SU-DHL-6 (cell line): ENCODE measurements around the gene CRKL.

ENCODE experiments used
- H2AFZ ChIP-seq: fragments of 200-600 bp; sonication (generic); 2 replicates; pipeline ENCODE4 v1.6.1; 2014; ENCODE audit warnings: low read depth, mild to moderate bottlenecking, moderate library complexity, mixed read lengths, antibody characterized with exemption, low read length; ENCODE audit not compliant: severe bottlenecking
- H3F3A ChIP-seq: fragments of 200-600 bp; shearing (Covaris generic); 2 replicates; pipeline ENCODE4 v1.6.0; 2016; ENCODE audit warnings: antibody characterized with exemption, mild to moderate bottlenecking; ENCODE audit not compliant: insufficient read depth
- H3K27ac ChIP-seq: fragments of 200-600 bp; sonication (generic); 2 replicates; pipeline ENCODE4 v1.5.1; 2016; ENCODE audit warnings: low read depth, mild to moderate bottlenecking, low read length, moderate library complexity, mixed read lengths
- H3K27me3 ChIP-seq: fragments of 200-600 bp; sonication (generic), shearing (Covaris generic); 2 replicates; pipeline ENCODE4 v1.6.0; 2014; ENCODE audit warnings: mild to moderate bottlenecking, low read length
- H3K36me3 ChIP-seq: fragments of 200-600 bp; sonication (generic); 2 replicates; pipeline ENCODE4 v1.6.1; 2014; ENCODE audit warnings: mild to moderate bottlenecking, low read length, mixed read lengths
- H3K4me2 ChIP-seq: fragments of 300-600, 200-600 bp; shearing (Covaris generic), sonication (generic); 2 replicates; pipeline ENCODE4 v1.6.0; 2014; ENCODE audit warnings: low read length, low read depth, mild to moderate bottlenecking; ENCODE audit not compliant: poor library complexity, severe bottlenecking
- H3K4me3 ChIP-seq: fragments of 200-600 bp; sonication (generic); 2 replicates; pipeline ENCODE4 v1.5.1; 2014; ENCODE audit warnings: antibody characterized with exemption, low read length, mild to moderate bottlenecking, mixed read lengths; ENCODE audit not compliant: insufficient read depth, poor library complexity, severe bottlenecking
- H3K79me2 ChIP-seq: fragments of 200-600 bp; sonication (generic); 2 replicates; pipeline ENCODE4 v1.6.1; 2014; ENCODE audit warnings: mild to moderate bottlenecking, low read length, moderate library complexity; ENCODE audit not compliant: insufficient read depth
- H3K9ac ChIP-seq: fragments of 200-600 bp; sonication (generic); 2 replicates; pipeline ENCODE4 v1.7.0; 2014; ENCODE audit warnings: mild to moderate bottlenecking, low read length
- H3K9me2 ChIP-seq: fragments of 200-600 bp; sonication (generic); replicated peaks from 2 replicates; pipeline ENCODE4 v1.6.1; 2014; ENCODE audit warnings: low read length; ENCODE audit not compliant: insufficient read depth
- H3K9me3 ChIP-seq: fragments of 200-600 bp; sonication (generic); 2 replicates; pipeline ENCODE4 v1.6.1; 2014; ENCODE audit warnings: low read length, mixed read lengths; ENCODE audit not compliant: insufficient read depth
- H4K20me1 ChIP-seq: fragments of 200-600 bp; sonication (generic); 2 replicates; pipeline ENCODE4 v1.6.1; 2014; ENCODE audit warnings: low read depth, mild to moderate bottlenecking, antibody characterized with exemption, low read length, moderate library complexity, mixed read lengths
- EZH2phosphoT487 ChIP-seq: fragments of 200-600 bp; sonication (generic), shearing (Covaris generic); conservative IDR thresholded peaks from 2 replicates; pipeline ENCODE4 v1.6.1; 2018; ENCODE audit warnings: mild to moderate bottlenecking, antibody characterized with exemption, low read length, moderate library complexity, mixed read lengths
- TF ChIP-seq, protein P1 (sequence below): fragments of 200-600 bp; sonication (generic); IDR thresholded peaks from one replicate; pipeline ENCODE4 v1.5.1; 2017; ENCODE audit warnings: antibody characterized with exemption, mild to moderate bottlenecking, low read length, moderate library complexity; ENCODE audit not compliant: insufficient read depth, poor library complexity, severe bottlenecking

CRKL gene

DNA sequence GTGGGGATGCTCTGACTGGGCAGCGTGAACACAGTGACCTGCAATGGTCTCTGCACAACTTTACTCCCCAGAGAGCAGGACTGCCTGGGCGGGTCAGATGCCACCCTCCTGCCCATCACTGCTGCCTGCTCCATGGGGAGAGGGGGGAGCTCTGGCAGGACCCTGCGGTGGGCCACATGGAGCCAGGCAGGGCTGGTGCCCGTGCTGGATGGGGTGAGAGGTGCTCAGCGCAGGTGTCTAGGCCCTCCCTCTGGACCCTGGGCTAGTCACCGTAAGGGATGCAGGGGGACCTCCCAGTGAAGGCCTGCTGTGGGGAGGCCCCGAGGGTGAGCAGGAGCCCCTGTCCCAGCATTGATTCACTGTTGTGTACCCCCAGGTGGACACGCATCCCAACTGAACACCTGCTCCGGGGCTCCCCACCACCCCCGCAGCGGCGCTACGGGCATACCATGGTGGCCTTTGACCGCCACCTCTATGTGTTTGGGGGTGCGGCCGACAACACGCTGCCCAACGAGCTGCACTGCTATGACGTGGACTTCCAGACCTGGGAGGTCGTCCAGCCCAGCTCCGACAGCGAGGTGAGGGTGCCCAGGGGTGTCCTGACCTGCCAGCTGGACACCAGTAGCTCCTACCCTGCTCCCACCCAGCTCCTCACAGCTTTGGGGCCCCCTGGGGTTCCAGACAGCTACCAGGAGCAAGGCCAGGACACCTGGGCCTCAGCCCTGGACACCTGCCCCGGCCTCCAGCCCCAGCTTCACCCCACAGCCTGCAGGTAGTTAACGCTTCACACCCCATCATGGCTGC, 74.2 kb downstream of the CRKL start:
- no peaks in the 10 kb centered on the region for H3F3A ChIP-seq
- H3K9ac ChIP-seq, result no peak overlapping the region
- no peak overlapping the region for H2AFZ ChIP-seq
- H3K4me3 ChIP-seq, result no peak overlapping the region
- TF ChIP-seq EZH2phosphoT487, result no peak
- TF ChIP-seq, protein P1, sequence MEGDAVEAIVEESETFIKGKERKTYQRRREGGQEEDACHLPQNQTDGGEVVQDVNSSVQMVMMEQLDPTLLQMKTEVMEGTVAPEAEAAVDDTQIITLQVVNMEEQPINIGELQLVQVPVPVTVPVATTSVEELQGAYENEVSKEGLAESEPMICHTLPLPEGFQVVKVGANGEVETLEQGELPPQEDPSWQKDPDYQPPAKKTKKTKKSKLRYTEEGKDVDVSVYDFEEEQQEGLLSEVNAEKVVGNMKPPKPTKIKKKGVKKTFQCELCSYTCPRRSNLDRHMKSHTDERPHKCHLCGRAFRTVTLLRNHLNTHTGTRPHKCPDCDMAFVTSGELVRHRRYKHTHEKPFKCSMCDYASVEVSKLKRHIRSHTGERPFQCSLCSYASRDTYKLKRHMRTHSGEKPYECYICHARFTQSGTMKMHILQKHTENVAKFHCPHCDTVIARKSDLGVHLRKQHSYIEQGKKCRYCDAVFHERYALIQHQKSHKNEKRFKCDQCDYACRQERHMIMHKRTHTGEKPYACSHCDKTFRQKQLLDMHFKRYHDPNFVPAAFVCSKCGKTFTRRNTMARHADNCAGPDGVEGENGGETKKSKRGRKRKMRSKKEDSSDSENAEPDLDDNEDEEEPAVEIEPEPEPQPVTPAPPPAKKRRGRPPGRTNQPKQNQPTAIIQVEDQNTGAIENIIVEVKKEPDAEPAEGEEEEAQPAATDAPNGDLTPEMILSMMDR, result no peak
- H3K27ac ChIP-seq, result no peak overlapping the region
- H3K27me3 ChIP-seq, result no peaks in the 10 kb centered on the region
- no peaks in the 10 kb centered on the region for H3K9me3 ChIP-seq
- H4K20me1 ChIP-seq, result no peaks in the 10 kb centered on the region
- H3K9me2 ChIP-seq, result no peaks in the 10 kb centered on the region
- H3K79me2 ChIP-seq, result no peaks in the 10 kb centered on the region
- H3K4me2 ChIP-seq, result no peak overlapping the region
- H3K36me3 ChIP-seq, result no peaks in the 10 kb centered on the region

DNA sequence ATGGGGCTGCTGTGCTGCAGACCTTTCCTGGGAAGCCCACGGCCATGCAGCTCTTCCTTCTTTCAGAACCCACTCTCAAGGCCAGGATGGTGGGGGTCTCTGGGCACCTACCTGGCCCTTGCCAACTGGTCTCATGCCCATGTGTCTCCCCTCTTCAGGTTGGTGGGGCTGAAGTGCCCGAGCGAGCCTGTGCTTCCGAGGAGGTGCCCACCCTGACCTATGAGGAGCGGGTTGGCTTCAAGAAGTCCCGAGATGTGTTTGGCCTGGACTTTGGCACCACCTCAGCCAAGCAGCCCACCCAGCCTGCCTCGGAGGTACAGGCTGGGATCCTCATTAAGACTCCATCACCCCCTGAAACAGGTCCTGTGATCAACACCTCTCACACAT, 74.8 kb downstream of the CRKL start:
- no peaks in the 10 kb centered on the region for H4K20me1 ChIP-seq
- no peaks in the 10 kb centered on the region for H3K27me3 ChIP-seq
- no peaks in the 10 kb centered on the region for H3K79me2 ChIP-seq
- H3K36me3 ChIP-seq, result no peaks in the 10 kb centered on the region
- H3K27ac ChIP-seq, result no peak overlapping the region
- no peak overlapping the region for H2AFZ ChIP-seq
- no peaks in the 10 kb centered on the region for H3F3A ChIP-seq
- no peak overlapping the region for H3K9ac ChIP-seq
- TF ChIP-seq EZH2phosphoT487, result no peak
- H3K9me2 ChIP-seq, result no peaks in the 10 kb centered on the region
- H3K4me2 ChIP-seq, result no peak overlapping the region
- H3K9me3 ChIP-seq, result no peaks in the 10 kb centered on the region
- H3K4me3 ChIP-seq, result no peak overlapping the region

DNA sequence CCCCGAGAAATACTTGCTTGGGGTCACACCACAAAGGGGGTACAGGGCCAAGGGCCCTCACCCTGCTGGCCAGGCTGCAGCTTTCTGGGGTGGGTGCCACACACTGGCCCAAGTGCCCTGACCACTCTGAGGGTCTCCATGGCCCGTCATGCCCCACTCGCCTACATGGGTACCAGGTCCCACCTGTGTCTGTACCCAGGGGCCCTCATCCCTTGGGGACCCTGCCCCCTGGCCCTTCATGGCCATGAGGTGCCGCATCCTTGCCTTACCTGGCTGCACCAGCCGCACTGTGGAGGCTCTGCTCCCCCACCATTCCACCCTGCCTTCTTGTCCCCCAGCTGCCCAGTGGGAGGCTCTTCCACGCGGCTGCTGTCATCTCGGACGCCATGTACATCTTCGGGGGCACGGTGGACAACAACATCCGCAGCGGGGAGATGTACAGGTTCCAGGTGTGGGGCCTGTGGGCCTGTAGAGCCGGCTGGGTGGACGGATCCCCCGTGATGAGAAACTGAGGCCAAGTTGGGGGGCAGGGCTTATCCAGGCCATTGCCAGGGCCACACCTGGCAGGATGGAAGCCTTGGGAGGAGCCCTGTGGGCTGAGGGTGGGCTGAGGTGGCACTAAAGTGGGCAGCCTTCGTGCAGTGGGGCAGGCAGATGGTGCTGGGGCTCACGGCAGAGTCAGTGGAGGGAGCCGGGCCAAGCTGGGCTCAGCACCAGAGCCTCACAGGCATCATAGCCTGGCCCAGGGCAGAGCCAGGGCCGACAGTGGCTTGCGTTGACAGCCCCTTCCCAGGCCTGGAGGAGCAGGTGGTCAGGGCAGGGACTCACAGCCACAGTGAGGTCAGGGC, 75.5 kb downstream of the CRKL start:
- H3K4me3 ChIP-seq, result no peak overlapping the region
- no peaks in the 10 kb centered on the region for H3K9me3 ChIP-seq
- H3K36me3 ChIP-seq, result no peaks in the 10 kb centered on the region
- H4K20me1 ChIP-seq, result no peaks in the 10 kb centered on the region
- H2AFZ ChIP-seq, result no peak overlapping the region
- H3K27ac ChIP-seq, result no peak overlapping the region
- H3F3A ChIP-seq, result no peaks in the 10 kb centered on the region
- no peak overlapping the region for H3K9ac ChIP-seq
- H3K9me2 ChIP-seq, result no peaks in the 10 kb centered on the region
- no peak overlapping the region for H3K4me2 ChIP-seq
- TF ChIP-seq, protein P1, result no peak
- no peak for TF ChIP-seq EZH2phosphoT487
- no peaks in the 10 kb centered on the region for H3K79me2 ChIP-seq
- no peaks in the 10 kb centered on the region for H3K27me3 ChIP-seq
